Right kidney (tissue), 9 donors: Measurements from ENCODE around the gene LRRC46.

Experiments used
- DNase-seq: peaks from one replicate; pipeline ENCODE4 v3.0.0-alpha.2; 2016
- long read RNA-seq, 8 donors: transcript quantifications; one replicate each; lab custom pipeline, GENCODE V29; 2026

LRRC46 gene
- long read RNA-seq, donor 1, partial matches to known transcripts: 5 of 30 reads
- long read RNA-seq, donor 1, other reads (novel, unspliced or antisense): 25 of 30 reads
- long read RNA-seq, donor 2: 0 reads
- long read RNA-seq, donor 3, partial matches to known transcripts: 18 of 24 reads
- long read RNA-seq, donor 3, other reads (novel, unspliced or antisense): 6 of 24 reads
- long read RNA-seq, donor 4, partial matches to known transcripts: 0 of 1 reads
- long read RNA-seq, donor 4, other reads (novel, unspliced or antisense): 0 of 1 reads
- long read RNA-seq, donor 5: 0 reads
- long read RNA-seq, donor 6: 0 reads
- long read RNA-seq, donor 7: 0 reads
- long read RNA-seq, donor 8: 0 reads

DNA sequence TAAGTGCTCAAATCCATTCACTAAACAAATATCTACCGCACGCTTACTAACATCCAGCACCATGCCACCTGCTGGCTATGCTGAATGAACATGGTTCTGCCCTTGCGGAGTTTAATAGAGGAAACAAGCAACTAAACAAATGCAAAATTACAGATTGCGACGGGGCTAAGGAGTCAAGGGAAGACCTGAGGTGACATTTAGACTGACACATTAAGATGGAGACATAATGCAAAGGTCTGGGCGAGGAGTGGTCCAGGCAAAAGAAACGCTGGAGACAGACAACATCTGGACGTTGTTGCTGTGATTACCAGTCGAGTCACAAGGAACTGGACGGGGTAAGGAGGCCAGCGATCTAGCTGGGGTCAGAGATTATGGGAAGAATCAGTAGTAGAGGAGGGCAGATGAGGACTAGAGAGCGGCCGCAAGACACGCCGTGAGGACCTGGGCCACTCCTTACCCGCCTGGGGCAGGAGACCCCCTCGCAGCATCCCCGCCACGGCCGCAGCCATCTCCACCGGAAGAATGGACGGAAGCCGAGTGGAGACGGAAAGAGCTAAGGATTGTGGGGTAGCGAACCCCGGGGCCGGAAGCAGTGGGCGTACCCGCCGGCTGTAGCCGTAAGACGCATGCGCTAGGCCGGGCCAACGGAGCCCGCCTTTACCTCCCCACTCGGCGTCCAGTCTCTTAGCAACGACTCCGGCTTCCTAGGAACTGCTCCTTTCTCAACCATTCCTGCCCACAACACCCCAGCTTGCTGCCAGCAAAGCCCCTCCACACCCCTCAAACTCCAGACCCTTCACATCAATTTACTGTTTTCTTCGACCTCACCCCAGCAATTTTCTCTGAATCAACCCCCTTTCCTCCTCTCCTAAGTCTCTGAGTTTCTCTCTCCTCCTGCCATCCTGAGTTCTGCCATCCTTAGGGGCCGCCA, at the start of gene LRRC46, which contains the start of gene MRPL10:
TSS of gene LRRC46 (plus strand) at position 668 of the 931 bp plus-strand sequence. CDS start 320 bp downstream, outside the sequence.
TSS of gene MRPL10 (minus strand) at position 539 of the 931 bp plus-strand sequence. CDS start at position 509, 30 bp downstream.
- peak; percentile 89 for DNase-seq

GRCh38 chr17:47785538-47786123, 45.8 kb upstream of the LRRC46 start:
- DNase-seq: no peak

DNA sequence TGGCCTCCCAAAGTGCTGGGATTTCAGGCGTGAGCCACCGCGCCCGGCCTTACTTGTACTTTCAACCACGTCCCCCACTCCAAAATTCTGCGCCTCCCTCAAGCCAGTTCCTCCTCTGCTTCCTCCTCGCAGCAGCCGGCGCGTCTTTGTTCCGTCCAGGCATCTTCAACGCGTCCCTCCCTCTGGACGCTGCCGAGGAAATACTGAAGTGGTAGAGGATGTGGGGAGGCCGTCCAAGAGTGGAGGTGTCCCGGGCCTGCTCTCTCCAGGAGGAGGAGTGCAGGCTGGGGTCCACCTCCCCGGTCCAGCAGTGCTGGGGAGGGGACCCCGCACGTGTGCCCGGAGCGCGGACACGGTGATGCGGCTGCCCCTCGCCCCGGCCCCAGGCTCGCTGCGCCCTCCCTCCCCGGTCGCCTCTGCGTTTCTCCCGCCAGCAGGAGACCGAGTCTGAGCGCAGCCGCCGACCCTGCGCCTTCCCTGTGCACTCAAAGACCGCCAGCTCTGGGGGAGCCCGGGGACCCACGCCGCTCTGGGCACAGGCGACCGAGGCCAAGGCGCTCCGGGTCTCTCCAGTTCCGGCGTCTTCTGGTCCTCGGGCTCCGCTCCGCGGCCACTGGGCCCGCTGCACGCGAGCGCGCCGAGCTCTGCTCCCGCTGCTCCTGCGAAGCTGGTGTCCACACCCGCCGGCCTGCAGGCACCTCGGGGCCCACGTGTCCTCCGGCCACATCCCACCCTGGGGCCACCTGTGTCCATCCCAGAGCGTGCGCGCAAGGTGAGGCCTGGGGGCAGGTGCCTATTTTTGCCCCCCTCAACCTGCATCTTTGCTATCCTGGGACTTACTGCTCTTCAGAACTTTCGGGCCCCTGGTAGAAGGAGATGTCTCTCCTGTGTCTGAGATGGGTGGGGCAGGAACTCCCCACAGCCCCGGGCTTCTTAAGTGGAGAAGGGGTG, 41.6 kb upstream of the LRRC46 start:
- peak; percentile 55 for DNase-seq

- no peak for DNase-seq
Measured at GRCh38 chr17:47791025-47791424, 40.4 kb upstream of the LRRC46 start.

GRCh38 chr17:47792457-47792856, 39.0 kb upstream of the LRRC46 start:
- no peak for DNase-seq

DNA sequence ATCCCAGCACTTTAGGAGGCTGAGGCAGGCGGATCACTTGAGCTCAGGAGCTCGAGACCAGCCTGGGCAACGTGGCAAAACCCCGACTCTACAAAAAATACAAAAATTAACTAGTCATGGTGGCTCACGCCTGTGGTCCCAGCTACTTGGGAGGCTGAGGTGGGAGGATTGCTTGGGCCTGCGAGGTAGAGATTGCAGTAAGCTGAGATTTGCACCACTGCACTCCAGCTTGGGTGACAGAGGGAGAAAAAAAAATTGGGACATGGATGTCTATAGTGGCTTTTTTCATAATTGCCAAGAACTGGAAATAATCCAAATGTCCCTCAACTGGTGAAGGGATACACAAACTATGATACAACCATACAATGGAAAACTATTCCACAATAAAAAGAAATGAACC, 38.5 kb upstream of the LRRC46 start:
- DNase-seq: no peak

GRCh38 chr17:47797797-47798196, 33.7 kb upstream of the LRRC46 start:
- DNase-seq: no peak

DNA sequence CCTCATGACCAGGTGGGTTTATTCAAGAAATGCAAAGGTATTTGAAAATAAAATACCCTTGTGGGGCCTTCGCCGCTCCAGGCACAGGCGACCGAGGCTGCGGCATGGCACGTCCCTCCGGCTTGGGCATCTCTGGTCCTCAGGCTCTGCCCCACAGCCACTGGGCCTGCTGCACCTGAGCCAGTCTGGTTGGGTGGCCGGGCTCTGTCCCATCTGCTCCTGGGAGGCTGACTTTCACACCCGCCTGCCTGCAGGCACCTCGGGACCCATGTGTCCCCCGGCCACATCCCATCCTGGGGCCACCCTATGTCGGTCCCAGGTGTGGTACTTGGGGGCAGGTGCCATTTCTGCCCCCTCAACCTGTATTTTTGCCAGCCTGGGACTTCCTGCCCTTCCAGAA, 30.8 kb upstream of the LRRC46 start:
- no peak for DNase-seq

GRCh38 chr17:47801176-47801765, 30.2 kb upstream of the LRRC46 start:
- no peak for DNase-seq

- no peak for DNase-seq
Measured at GRCh38 chr17:47801906-47802305, 29.6 kb upstream of the LRRC46 start.

- DNase-seq: no peak
Measured at GRCh38 chr17:47802341-47803022, 29.0 kb upstream of the LRRC46 start.

GRCh38 chr17:47803201-47803600, 28.3 kb upstream of the LRRC46 start:
- no peak for DNase-seq

GRCh38 chr17:47803751-47804150, 27.7 kb upstream of the LRRC46 start:
- DNase-seq: no peak

DNA sequence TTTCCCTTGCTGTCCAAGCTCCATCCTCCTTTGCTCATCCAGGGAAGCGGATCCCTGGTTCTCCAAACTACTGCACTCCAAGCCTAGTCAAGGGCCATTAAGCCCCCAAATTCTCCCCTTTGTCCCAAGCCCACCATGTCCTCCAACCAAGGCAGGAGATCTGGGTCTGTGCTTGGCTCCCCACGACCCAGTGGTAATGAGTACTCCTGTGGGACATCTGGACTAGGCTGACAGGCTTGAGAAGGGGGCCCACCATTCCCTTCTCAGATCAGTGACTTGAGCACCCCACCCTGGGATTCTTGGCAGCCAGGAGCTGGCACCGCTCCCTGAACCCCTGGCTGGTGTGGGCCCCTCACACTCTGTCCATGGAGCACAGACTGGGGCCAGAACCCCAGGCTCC, 27.0 kb upstream of the LRRC46 start:
- DNase-seq: no peak

DNA sequence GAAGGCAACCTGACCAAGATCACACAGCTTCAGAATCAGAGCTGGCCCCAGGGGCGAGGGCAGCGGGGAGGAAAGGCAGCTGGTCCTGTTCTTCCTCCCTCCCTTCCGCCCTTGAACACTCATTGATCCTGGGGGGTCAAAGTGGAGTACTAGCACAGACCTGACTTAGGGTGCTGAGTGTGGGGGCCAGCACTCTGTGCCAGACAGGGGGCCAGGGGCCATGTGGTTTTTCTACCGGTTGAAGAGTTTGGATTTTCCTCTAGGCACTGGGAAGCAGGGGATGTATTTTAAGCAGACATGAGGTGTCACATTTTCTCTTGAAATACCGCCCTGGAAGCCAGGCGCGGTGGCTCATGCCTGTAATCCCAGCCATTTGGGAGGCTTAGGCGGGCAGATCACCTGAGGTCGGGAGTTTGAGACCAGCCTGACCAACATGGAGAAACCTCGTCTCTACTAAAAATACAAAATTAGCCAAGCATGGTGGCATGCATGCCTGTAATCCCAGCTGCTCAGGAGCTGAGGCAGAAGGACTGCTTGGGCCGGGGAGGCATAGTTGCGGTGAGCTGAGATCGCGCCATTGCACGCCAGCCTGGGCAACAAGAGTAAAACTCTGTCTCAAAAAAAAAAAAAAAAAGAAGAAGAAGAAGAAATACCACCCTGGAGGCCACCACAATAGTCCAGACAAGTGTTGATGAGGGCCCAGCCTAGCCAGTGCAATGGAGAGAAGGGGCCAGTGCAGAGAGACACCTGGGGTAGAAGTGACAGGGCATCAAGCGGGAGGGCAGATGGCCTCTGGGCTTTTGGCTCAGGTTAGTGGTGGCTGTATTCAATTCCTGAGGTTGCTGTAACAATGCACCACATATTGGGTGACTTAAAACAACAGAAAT, 25.2 kb upstream of the LRRC46 start:
- DNase-seq: no peak

DNA sequence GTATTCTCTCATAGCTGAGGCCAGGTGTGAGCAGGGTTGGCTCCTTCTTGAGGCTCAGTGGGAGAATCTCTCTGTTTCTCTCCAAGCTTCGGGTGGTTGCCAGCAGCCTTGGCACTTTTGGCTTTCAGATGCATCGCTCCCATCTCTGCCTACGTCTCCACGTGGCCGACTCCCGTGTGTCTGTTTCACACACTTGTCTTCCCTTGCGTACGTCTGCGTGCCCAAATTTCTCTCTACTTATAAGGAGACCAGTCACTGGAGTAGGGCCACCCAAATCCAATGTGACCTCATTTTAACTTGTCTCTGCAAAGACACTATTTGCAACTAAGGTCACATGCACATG, 24.6 kb upstream of the LRRC46 start:
- no peak for DNase-seq

- no peak for DNase-seq
Measured at GRCh38 chr17:47807421-47807820, 24.0 kb upstream of the LRRC46 start.

GRCh38 chr17:47808036-47808829, 23.2 kb upstream of the LRRC46 start:
- DNase-seq: no peak
